Measurements from ENCODE around the gene CACNA1C.

CACNA1C gene

GRCh38 chr12:2354151-2354991 is 301.6 kb downstream of the CACNA1C start:
- H3K9ac ChIP-seq (ENCODE audit: low read depth, low read length): no peak overlapping the region
- H3K36me3 ChIP-seq (ENCODE audit: insufficient read depth, low read length): no peaks in the 10 kb centered on the region
- H3K4me3 ChIP-seq (ENCODE audit: low read depth in 1 of 2, low read length in 2 of 2): no peak overlapping the region
- no peak overlapping the region for H3K4me2 ChIP-seq (ENCODE audit: insufficient read depth, low read length)
- no peak for TF ChIP-seq CTCF (IDR thresholded peaks at IDR 0.05; ENCODE audit: borderline replicate concordance, extremely low read depth, low read length, poor library complexity, severe bottlenecking)
- H4K20me1 ChIP-seq (ENCODE audit: insufficient read depth, low read length): no peaks in the 10 kb centered on the region
- H2AFZ ChIP-seq (ENCODE audit: low read depth, low read length): no peak overlapping the region
- H3K79me2 ChIP-seq (ENCODE audit: insufficient read depth, low read length): no peaks in the 10 kb centered on the region
- H3K9me3 ChIP-seq (ENCODE audit: insufficient read depth, low read length, severe bottlenecking): no peaks in the 10 kb centered on the region
- peaks cover 29% of the 10 kb centered on the region for H3K27me3 ChIP-seq (ENCODE audit: insufficient read depth, low read length, poor library complexity)
- no peak for DNase-seq
- no peak for ATAC-seq (ENCODE audit: insufficient read depth, low read depth)
- no peak overlapping the region for H3K27ac ChIP-seq (ENCODE audit: low read length)
- peaks cover 9% of the 10 kb centered on the region for H3K4me1 ChIP-seq (ENCODE audit: insufficient read depth, low read length)

GRCh38 chr12:2355198-2355597 is 302.4 kb downstream of the CACNA1C start:
- no peak overlapping the region for H3K4me3 ChIP-seq (ENCODE audit: low read depth in 1 of 2, low read length in 2 of 2)
- no peak for TF ChIP-seq EZH2 (IDR thresholded peaks at IDR 0.05; ENCODE audit: borderline replicate concordance, low read depth, low read length, severe bottlenecking)
- no peak for TF ChIP-seq CTCF (IDR thresholded peaks at IDR 0.05; ENCODE audit: borderline replicate concordance, extremely low read depth, low read length, poor library complexity, severe bottlenecking)
- H3K27ac ChIP-seq (ENCODE audit: low read length): no peak overlapping the region
- peaks cover 9% of the 10 kb centered on the region for H3K4me1 ChIP-seq (ENCODE audit: insufficient read depth, low read length)
- H3K27me3 ChIP-seq (ENCODE audit: insufficient read depth, low read length, poor library complexity): peaks cover 29% of the 10 kb centered on the region
- no peaks in the 10 kb centered on the region for H3K79me2 ChIP-seq (ENCODE audit: insufficient read depth, low read length)
- no peak for ATAC-seq (ENCODE audit: insufficient read depth, low read depth)
- no peaks in the 10 kb centered on the region for H3K36me3 ChIP-seq (ENCODE audit: insufficient read depth, low read length)
- H3K9me3 ChIP-seq (ENCODE audit: insufficient read depth, low read length, severe bottlenecking): no peaks in the 10 kb centered on the region
- H2AFZ ChIP-seq (ENCODE audit: low read depth, low read length): no peak overlapping the region
- H4K20me1 ChIP-seq (ENCODE audit: insufficient read depth, low read length): no peaks in the 10 kb centered on the region
- DNase-seq: no peak
- no peak overlapping the region for H3K4me2 ChIP-seq (ENCODE audit: insufficient read depth, low read length)
- no peak overlapping the region for H3K9ac ChIP-seq (ENCODE audit: low read depth, low read length)

GRCh38 chr12:2355604-2356003 is 302.8 kb downstream of the CACNA1C start:
- no peak overlapping the region for H3K4me2 ChIP-seq (ENCODE audit: insufficient read depth, low read length)
- no peak overlapping the region for H3K27ac ChIP-seq (ENCODE audit: low read length)
- H4K20me1 ChIP-seq (ENCODE audit: insufficient read depth, low read length): no peaks in the 10 kb centered on the region
- no peaks in the 10 kb centered on the region for H3K9me3 ChIP-seq (ENCODE audit: insufficient read depth, low read length, severe bottlenecking)
- ATAC-seq (ENCODE audit: insufficient read depth, low read depth) (no peak), DNase-seq (no peak)
- H3K36me3 ChIP-seq (ENCODE audit: insufficient read depth, low read length): no peaks in the 10 kb centered on the region
- H3K4me1 ChIP-seq (ENCODE audit: insufficient read depth, low read length): peaks cover 9% of the 10 kb centered on the region
- no peak overlapping the region for H3K9ac ChIP-seq (ENCODE audit: low read depth, low read length)
- no peak for TF ChIP-seq EZH2 (IDR thresholded peaks at IDR 0.05; ENCODE audit: borderline replicate concordance, low read depth, low read length, severe bottlenecking)
- TF ChIP-seq CTCF (IDR thresholded peaks at IDR 0.05; ENCODE audit: borderline replicate concordance, extremely low read depth, low read length, poor library complexity, severe bottlenecking): no peak
- H3K79me2 ChIP-seq (ENCODE audit: insufficient read depth, low read length): no peaks in the 10 kb centered on the region
- H2AFZ ChIP-seq (ENCODE audit: low read depth, low read length): no peak overlapping the region
- H3K4me3 ChIP-seq (ENCODE audit: low read depth in 1 of 2, low read length in 2 of 2): no peak overlapping the region
- peaks cover 29% of the 10 kb centered on the region for H3K27me3 ChIP-seq (ENCODE audit: insufficient read depth, low read length, poor library complexity)

Measured in DND-41 (cell line).